ACC112 (cell line): ENCODE measurements around the gene ANKRD1.
A peak's percentile ranks its signal among the peaks of the same experiment; 100 is the strongest.
"Not testable (repeated sequence)": the region's sequence is repeated elsewhere in the genome, so short reads cannot be mapped to it uniquely, and the experiment has no call there.

Source experiments
- H2AFZ ChIP-seq: fragments of 200-600 bp; sonication (generic); one replicate; pipeline ENCODE4 v1.6.0; 2017; ENCODE audit warnings: antibody characterized with exemption, low read length; ENCODE audit not compliant: unreplicated experiment
- H3K27ac ChIP-seq: fragments of 200-600 bp; sonication (generic); 2 replicates; pipeline ENCODE4 v1.5.1; 2014; ENCODE audit warnings: low read depth, mild to moderate bottlenecking, antibody characterized with exemption, low read length, moderate library complexity
- H3K27me3 ChIP-seq: fragments of 200-600 bp; sonication (generic); 2 replicates; pipeline ENCODE4 v1.6.1; 2014; ENCODE audit warnings: mild to moderate bottlenecking, antibody characterized with exemption, low read length, moderate library complexity, mixed read lengths; ENCODE audit not compliant: insufficient read depth
- H3K36me3 ChIP-seq: fragments of 200-600 bp; sonication (generic); 2 replicates; pipeline ENCODE4 v1.6.1; 2016; ENCODE audit warnings: mild to moderate bottlenecking, antibody characterized with exemption, low read length, moderate library complexity, mixed read lengths; ENCODE audit not compliant: insufficient read depth
- H3K4me1 ChIP-seq: fragments of 200-600 bp; sonication (generic); one replicate; pipeline ENCODE4 v1.6.1; 2016; ENCODE audit warnings: low read length, mixed read lengths; ENCODE audit not compliant: insufficient read depth, unreplicated experiment, control insufficient read depth
- H3K4me3 ChIP-seq: fragments of 200-600 bp; sonication (generic); 2 replicates; pipeline ENCODE4 v1.5.1; 2014; ENCODE audit warnings: mild to moderate bottlenecking, low read depth, low read length
- H3K79me2 ChIP-seq: fragments of 200-600 bp; sonication (generic); one replicate; pipeline ENCODE4 v1.6.0; 2016; ENCODE audit warnings: low read length; ENCODE audit not compliant: control insufficient read depth, unreplicated experiment, insufficient read depth

Gene ANKRD1

GRCh38 chr10:90880059-90880719 lies 40.7 kb downstream of the ANKRD1 start:
- not testable (repeated sequence) for H2AFZ ChIP-seq, H3K27me3 ChIP-seq, H3K4me3 ChIP-seq, H3K27ac ChIP-seq, H3K79me2 ChIP-seq
- peaks cover 15% of the 10 kb centered on the region; the same call in 1 of the 2 replicates for H3K36me3 ChIP-seq
- H3K4me1 ChIP-seq: peaks cover 15% of the 10 kb centered on the region

GRCh38 chr10:90879062-90879461 lies 41.8 kb downstream of the ANKRD1 start:
- no peak overlapping the region for H2AFZ ChIP-seq
- H3K4me3 ChIP-seq: no peak overlapping the region
- H3K36me3 ChIP-seq: peaks cover 15% of the 10 kb centered on the region; the same call in 1 of the 2 replicates
- no peak overlapping the region for H3K27ac ChIP-seq
- no peaks in the 10 kb centered on the region for H3K27me3 ChIP-seq
- peaks cover 6% of the 10 kb centered on the region for H3K4me1 ChIP-seq
- H3K79me2 ChIP-seq: peaks cover 11% of the 10 kb centered on the region

GRCh38 chr10:90872648-90873020 lies 48.3 kb downstream of the ANKRD1 start:
- Histone ChIP-seq H2AFZ (peak overlapping the region; percentile 98), H3K79me2 (peaks cover 34% of the 10 kb centered on the region), H3K4me3 (peak overlapping the region; percentile 95), H3K4me1 (peaks cover 15% of the 10 kb centered on the region), H3K27me3 (no peaks in the 10 kb centered on the region), H3K36me3 (peaks cover 8% of the 10 kb centered on the region; the same call in 1 of the 2 replicates), H3K27ac (peak overlapping the region; percentile 39; the same call in 1 of the 2 replicates)

GRCh38 chr10:90871766-90872647 lies 48.9 kb downstream of the ANKRD1 start, which contains the start of gene RPP30:
Gene RPP30, plus strand, starts transcription at chr10:90871974. Its CDS starts 13 bp downstream, at chr10:90871987.
- H3K4me3 ChIP-seq: peak within 1 kb of the TSS; percentile 95
- H3K4me1 ChIP-seq: peaks cover 15% of the 10 kb centered on the region
- H2AFZ ChIP-seq: peak within 1 kb of the TSS; percentile 98
- H3K79me2 ChIP-seq: peaks cover 34% of the 10 kb centered on the region
- peaks cover 8% of the 10 kb centered on the region; the same call in 1 of the 2 replicates for H3K36me3 ChIP-seq
- no peaks in the 10 kb centered on the region for H3K27me3 ChIP-seq
- peak within 1 kb of the TSS; percentile 39; the same call in 1 of the 2 replicates for H3K27ac ChIP-seq

- peak overlapping the region; percentile 98 for H2AFZ ChIP-seq
- H3K36me3 ChIP-seq: peaks cover 5% of the 10 kb centered on the region; the same call in 1 of the 2 replicates
- H3K27ac ChIP-seq: peak overlapping the region; percentile 39; the same call in 1 of the 2 replicates
Observed at GRCh38 chr10:90871279-90871765, 49.6 kb downstream of the ANKRD1 start.

GRCh38 chr10:90866050-90866598 lies 54.8 kb downstream of the ANKRD1 start:
- no peak overlapping the region for H3K4me3 ChIP-seq
- no peaks in the 10 kb centered on the region for H3K36me3 ChIP-seq
- no peaks in the 10 kb centered on the region for H3K79me2 ChIP-seq
- no peak overlapping the region for H2AFZ ChIP-seq
- no peaks in the 10 kb centered on the region for H3K27me3 ChIP-seq
- no peak overlapping the region for H3K27ac ChIP-seq
- no peaks in the 10 kb centered on the region for H3K4me1 ChIP-seq

More at GRCh38 chr10:90871279-90871765, 49.6 kb downstream of the ANKRD1 start:
- Histone ChIP-seq H3K79me2 (peaks cover 34% of the 10 kb centered on the region), H3K4me1 (peaks cover 15% of the 10 kb centered on the region), H3K27me3 (no peaks in the 10 kb centered on the region), H3K4me3 (peak overlapping the region; percentile 95)

GRCh38 chr10:90865401-90865800 lies 55.5 kb downstream of the ANKRD1 start:
- Histone ChIP-seq H3K36me3 (no peaks in the 10 kb centered on the region), H3K27me3 (no peaks in the 10 kb centered on the region), H3K79me2 (no peaks in the 10 kb centered on the region), H2AFZ (no peak overlapping the region), H3K4me3 (no peak overlapping the region), H3K27ac (no peak overlapping the region), H3K4me1 (peaks cover 3% of the 10 kb centered on the region)

- H3K79me2 ChIP-seq: no peaks in the 10 kb centered on the region
- no peaks in the 10 kb centered on the region for H3K27me3 ChIP-seq
- no peak overlapping the region for H3K4me3 ChIP-seq
- peaks cover 16% of the 10 kb centered on the region for H3K4me1 ChIP-seq
- H3K36me3 ChIP-seq: no peaks in the 10 kb centered on the region
- no peak overlapping the region for H3K27ac ChIP-seq
- no peak overlapping the region for H2AFZ ChIP-seq
Observed at GRCh38 chr10:90862908-90863514, 57.9 kb downstream of the ANKRD1 start.
